Gastrocnemius medialis (tissue), 4 donors: ENCODE data around the gene GALNT18. TPM values are rescaled to one million over a fixed set of nuclear protein-coding genes. Genes with fewer than 3 reads are reported as not detected.

Experiments
- ATAC-seq, 2 donors: fragments of 150-250 bp; one replicate each; pipeline ENCODE4 v1.9.1; 2016
- DNase-seq, 2 donors: peaks; one replicate each; pipeline ENCODE4 v3.0.0-alpha.2; 2019
- H3K27ac ChIP-seq, 4 donors: fragments of 200-600 bp; sonication (generic); 1 replicate in 1 of 4; 2 replicates in 3 of 4; pipeline ENCODE4 v1.5.1; 2016 to 2018; ENCODE audit warnings: mild to moderate bottlenecking in 2 of 4, moderate library complexity in 1 of 4
- H3K27me3 ChIP-seq, 3 donors: fragments of 200-600 bp; sonication (generic) in 2 of 3; 1 replicate in 1 of 3; 2 replicates in 2 of 3; pipeline versions ENCODE4 v1.5.1 to v1.6.0; 2016 to 2019; ENCODE audit warnings: mild to moderate bottlenecking in 1 of 3, moderate library complexity in 1 of 3
- H3K36me3 ChIP-seq, 2 donors: fragments of 200-600 bp; sonication (generic) in 1 of 2; one replicate each; pipeline ENCODE4 v1.5.1; 2017 to 2018
- H3K4me1 ChIP-seq, 2 donors: fragments of 200-600 bp; sonication (generic) in 1 of 2; one replicate each; pipeline ENCODE4 v1.5.1; 2016 to 2017; ENCODE audit warnings: mild to moderate bottlenecking in 2 of 2
- H3K4me3 ChIP-seq, 4 donors: fragments of 200-600 bp; sonication (generic) in 3 of 4; 1 replicate in 1 of 4; 2 replicates in 3 of 4; pipeline ENCODE4 v1.5.1; 2016 to 2019; ENCODE audit warnings: mild to moderate bottlenecking in 2 of 4
- H3K9me3 ChIP-seq, 3 donors: fragments of 200-600 bp; sonication (generic) in 2 of 3; 1 replicate in 1 of 3; 2 replicates in 2 of 3; pipeline ENCODE4 v1.5.1; 2016 to 2019
- CTCF ChIP-seq, 5 experiments: fragments of 450-650 bp in 3 of 5; fragments of 200-600 bp in 2 of 5; sonication (generic) in 2 of 5; IDR thresholded peaks in 4 of 5; conservative IDR thresholded peaks in 1 of 5; 1 replicate in 4 of 5; 2 replicates in 1 of 5; pipeline ENCODE4 v1.5.1; 2016 to 2019; ENCODE audit warnings: antibody characterized with exemption in 5 of 5, mild to moderate bottlenecking in 3 of 5, moderate library complexity in 3 of 5
- POLR2A ChIP-seq, 2 donors: fragments of 450-650 bp; IDR thresholded peaks; one replicate each; pipeline ENCODE4 v1.6.1; 2017; ENCODE audit warnings: antibody characterized with exemption in 2 of 2, mild to moderate bottlenecking in 2 of 2, moderate library complexity in 2 of 2
- in situ Hi-C, 4 donors: fragments of 200-750 bp; cut with MboI; loops; one replicate each; pipeline versions ENCODE4 v1.15.0 to v1.8.0; 2017; ENCODE audit warnings: low sequenced_read_pairs in 4 of 4
- intact Hi-C: fragments of 100-400 bp; cut with DNase I; formaldehyde crosslinking; loops from one replicate; pipeline ENCODE4 v1.15.1; 2023; ENCODE audit warnings: low total_unique reads
- total RNA-seq, 4 donors: library from RNA; depleted of rRNA; stranded (reverse); fragments of >200 nt; gene quantifications; one replicate each; pipeline versions ENCODE4 v1.1.0 to v1.2.3, GENCODE V29; 2016

GALNT18 gene
- total RNA-seq, 4 donors from 2014 or later = 10.5 to 29.2 (median 11.2) TPM

GRCh38 chr11:11436715-11437313 lies 185.0 kb downstream of the GALNT18 start:
- no peak for ATAC-seq
- peaks cover 0 to 4% of the 10 kb centered on the region in 2 donors for H3K4me1 ChIP-seq
- DNase-seq = no peak
- no peak overlapping the region for H3K27ac ChIP-seq
- in situ Hi-C loops = no loop called here
- H3K9me3 ChIP-seq = no peaks in the 10 kb centered on the region
- H3K36me3 ChIP-seq = no peaks in the 10 kb centered on the region
- H3K4me3 ChIP-seq = no peak overlapping the region
- intact Hi-C loops = no loop called here
- no peak for TF ChIP-seq POLR2A (IDR thresholded peaks at IDR 0.05)
- no peak for TF ChIP-seq CTCF (IDR thresholded peaks at IDR 0.05 in 4 of 5, conservative IDR thresholded peaks at IDR 0.05 in 1 of 5)
- H3K27me3 ChIP-seq = no peaks in the 10 kb centered on the region

- TF ChIP-seq CTCF (IDR thresholded peaks at IDR 0.05 in 4 of 5, conservative IDR thresholded peaks at IDR 0.05 in 1 of 5) (no peak), POLR2A (IDR thresholded peaks at IDR 0.05) (no peak)
- Histone ChIP-seq H3K27ac (no peak overlapping the region), H3K9me3 (no peaks in the 10 kb centered on the region), H3K4me1 (peaks cover 0 to 4% of the 10 kb centered on the region in 2 donors), H3K27me3 (no peaks in the 10 kb centered on the region), H3K36me3 (no peaks in the 10 kb centered on the region), H3K4me3 (no peak overlapping the region)
- no peak for DNase-seq
- in situ Hi-C loops (no loop called here), intact Hi-C loops (no loop called here)
- no peak for ATAC-seq
Measured at GRCh38 chr11:11435635-11436034, 186.2 kb downstream of the GALNT18 start.

- no peaks in the 10 kb centered on the region for H3K27me3 ChIP-seq
- in situ Hi-C loops = no loop called here
- no peaks in the 10 kb centered on the region for H3K36me3 ChIP-seq
- intact Hi-C loops = no loop called here
- DNase-seq (no peak), ATAC-seq (no peak)
- H3K4me1 ChIP-seq = peaks cover 0 to 4% of the 10 kb centered on the region in 2 donors
- no peak overlapping the region for H3K4me3 ChIP-seq
- TF ChIP-seq POLR2A (IDR thresholded peaks at IDR 0.05) = no peak
- no peak for TF ChIP-seq CTCF (IDR thresholded peaks at IDR 0.05 in 4 of 5, conservative IDR thresholded peaks at IDR 0.05 in 1 of 5)
- H3K27ac ChIP-seq = no peak overlapping the region
- no peaks in the 10 kb centered on the region for H3K9me3 ChIP-seq
Measured at GRCh38 chr11:11433960-11434359, 187.8 kb downstream of the GALNT18 start.

GRCh38 chr11:11432621-11433319 lies 189.0 kb downstream of the GALNT18 start:
- no peaks in the 10 kb centered on the region for H3K27me3 ChIP-seq
- ATAC-seq (peak; percentile 27 to 60), DNase-seq (no peak)

More at GRCh38 chr11:11432621-11433319, 189.0 kb downstream of the GALNT18 start:
- H3K4me3 ChIP-seq = no peak overlapping the region
- intact Hi-C loops (no loop called here), in situ Hi-C loops (no loop called here)
- H3K4me1 ChIP-seq = peaks cover 9% of the 10 kb centered on the region in 2 donors
- no peaks in the 10 kb centered on the region for H3K9me3 ChIP-seq
- H3K27ac ChIP-seq = peak overlapping the region in 1 of 4 donors; percentile 37
- H3K36me3 ChIP-seq = no peaks in the 10 kb centered on the region
- TF ChIP-seq POLR2A (IDR thresholded peaks at IDR 0.05) (no peak), CTCF (IDR thresholded peaks at IDR 0.05 in 4 of 5, conservative IDR thresholded peaks at IDR 0.05 in 1 of 5) (no peak)
